Mesenchymal stem cell (in vitro differentiated cells and primary cell): ENCODE measurements around the gene POLD2.

Experiments used
- DNase-seq: peaks from one replicate; pipeline ENCODE4 v3.0.0-alpha.2; 2013
- H2AFZ ChIP-seq: one replicate; pipeline ENCODE4 v1.6.1; 2013; ENCODE audit warnings: low read depth, mild to moderate bottlenecking, control low read depth, inconsistent platforms, low read length, moderate library complexity
- H2AK5ac ChIP-seq: 2 replicates; pipeline ENCODE4 v1.6.1; 2013; ENCODE audit warnings: low read length, moderate library complexity, mild to moderate bottlenecking, inconsistent platforms; ENCODE audit not compliant: severe bottlenecking
- H2BK120ac ChIP-seq: one replicate; pipeline ENCODE4 v1.6.1; 2013; ENCODE audit warnings: low read depth, mild to moderate bottlenecking, inconsistent platforms, low read length, moderate library complexity
- H2BK12ac ChIP-seq, 2 experiments: one replicate each; pipeline ENCODE4 v1.6.1; 2013; ENCODE audit warnings: inconsistent platforms in 2 of 2, low read length in 2 of 2, mild to moderate bottlenecking in 2 of 2, moderate library complexity in 2 of 2, control low read depth in 1 of 2
- H2BK15ac ChIP-seq: one replicate; pipeline ENCODE4 v1.6.1; 2013; ENCODE audit warnings: mild to moderate bottlenecking, low read depth, inconsistent platforms; ENCODE audit not compliant: poor library complexity, severe bottlenecking
- H2BK5ac ChIP-seq: 2 replicates; pipeline ENCODE4 v1.6.1; 2013; ENCODE audit warnings: low read depth, mild to moderate bottlenecking, low read length, control low read depth, inconsistent platforms; ENCODE audit not compliant: poor library complexity, severe bottlenecking
- H3K14ac ChIP-seq, 2 experiments: one replicate each; pipeline ENCODE4 v1.6.1; 2013; ENCODE audit warnings: inconsistent platforms in 2 of 2, low read length in 2 of 2, control low read depth in 1 of 2, mild to moderate bottlenecking in 1 of 2, moderate library complexity in 1 of 2
- H3K18ac ChIP-seq, 2 experiments: one replicate each; pipeline ENCODE4 v1.6.1; 2013; ENCODE audit warnings: inconsistent platforms in 2 of 2, low read length in 2 of 2, control low read depth in 1 of 2, low read depth in 1 of 2, mild to moderate bottlenecking in 1 of 2
- H3K23ac ChIP-seq, 2 experiments: one replicate each; pipeline ENCODE4 v1.6.1; 2013; ENCODE audit warnings: inconsistent platforms in 2 of 2, low read length in 2 of 2, mild to moderate bottlenecking in 2 of 2, moderate library complexity in 2 of 2, control low read depth in 1 of 2
- H3K27ac ChIP-seq: 2 replicates; pipeline ENCODE4 v1.5.1; 2013; ENCODE audit warnings: mild to moderate bottlenecking, moderate library complexity, low read length, control low read depth, inconsistent platforms; ENCODE audit not compliant: poor library complexity, severe bottlenecking
- H3K27me3 ChIP-seq, 2 experiments: 2 replicates each; pipeline versions ENCODE4 v1.6.1 to v1.7.0; 2013; ENCODE audit warnings: low read length in 2 of 2, mild to moderate bottlenecking in 2 of 2, moderate library complexity in 2 of 2, control low read depth in 1 of 2, inconsistent platforms in 1 of 2; ENCODE audit not compliant: control insufficient read depth in 1 of 2, insufficient read depth in 1 of 2
- H3K36me3 ChIP-seq, 2 experiments: 2 replicates each; pipeline versions ENCODE4 v1.6.1 to v1.7.0; 2013; ENCODE audit warnings: low read length in 2 of 2, control low read depth in 1 of 2, inconsistent platforms in 1 of 2, low read depth in 1 of 2, mild to moderate bottlenecking in 1 of 2; ENCODE audit not compliant: insufficient read depth in 2 of 2, control insufficient read depth in 1 of 2
- H3K4ac ChIP-seq, 2 experiments: one replicate each; pipeline ENCODE4 v1.6.1; 2013; ENCODE audit warnings: inconsistent platforms in 2 of 2, low read length in 2 of 2, mild to moderate bottlenecking in 2 of 2, moderate library complexity in 2 of 2, control low read depth in 1 of 2, low read depth in 1 of 2
- H3K4me1 ChIP-seq: 2 replicates; pipeline ENCODE4 v1.6.1; 2013; ENCODE audit warnings: low read depth, low read length, control low read depth; ENCODE audit not compliant: control insufficient read depth, insufficient read depth
- H3K4me2 ChIP-seq: 2 replicates; pipeline ENCODE4 v1.6.1; 2013; ENCODE audit warnings: low read length, mild to moderate bottlenecking, inconsistent platforms; ENCODE audit not compliant: poor library complexity, severe bottlenecking
- H3K4me3 ChIP-seq, 2 experiments: 2 replicates each; pipeline versions ENCODE4 v1.5.1 to v1.7.0; 2013; ENCODE audit warnings: low read length in 2 of 2, mild to moderate bottlenecking in 2 of 2, control low read depth in 1 of 2, low read depth in 1 of 2; ENCODE audit not compliant: insufficient read depth in 1 of 2
- H3K79me1 ChIP-seq: replicated peaks from 2 replicates; pipeline ENCODE4 v1.6.1; 2013; ENCODE audit warnings: mild to moderate bottlenecking, control low read depth, low read length, inconsistent platforms; ENCODE audit not compliant: poor library complexity, severe bottlenecking
- H3K9ac ChIP-seq: 2 replicates; pipeline ENCODE4 v1.7.0; 2013; ENCODE audit warnings: mild to moderate bottlenecking, low read length, moderate library complexity
- H3K9me3 ChIP-seq: 2 replicates; pipeline ENCODE4 v1.7.0; 2013; ENCODE audit warnings: mild to moderate bottlenecking, low read length; ENCODE audit not compliant: control insufficient read depth
- H4K8ac ChIP-seq: one replicate; pipeline ENCODE4 v1.6.1; 2013; ENCODE audit warnings: inconsistent platforms, mild to moderate bottlenecking, low read length, moderate library complexity
- H4K91ac ChIP-seq: one replicate; pipeline ENCODE4 v1.6.1; 2013; ENCODE audit warnings: mild to moderate bottlenecking, low read length, inconsistent platforms
- WGBS: methylation state at CpG from one replicate; pipeline ENCODE4 v1.1.7; 2013; ENCODE audit warnings: mixed read lengths; 5-methylcytosine and 5-hydroxymethylcytosine counted together

The POLD2 gene

GRCh38 chr7:44113764-44114354 lies 9.5 kb downstream of the POLD2 start:
- Histone ChIP-seq H4K91ac (no peak overlapping the region), H3K23ac (no peak overlapping the region), H2BK120ac (no peak overlapping the region), H4K8ac (no peak overlapping the region), H2BK12ac (no peak overlapping the region), H3K9ac (no peak overlapping the region), H3K27ac (no peak overlapping the region), H3K4me1 (peaks cover 24% of the 10 kb centered on the region), H3K79me1 (peaks cover 33% of the 10 kb centered on the region), H2AFZ (no peak overlapping the region), H2BK15ac (no peak overlapping the region), H3K36me3 (peaks cover 89 to 97% of the 10 kb centered on the region in 2 experiments), H3K4me3 (no peak overlapping the region), H3K14ac (no peak overlapping the region), H3K18ac (no peak overlapping the region), H2AK5ac (no peak overlapping the region), H2BK5ac (no peak overlapping the region), H3K4me2 (no peak overlapping the region), H3K4ac (no peak overlapping the region), H3K9me3 (no peaks in the 10 kb centered on the region), H3K27me3 (no peaks in the 10 kb centered on the region)
- no peak for DNase-seq
- 92% methylated on average over 24 of the region's 24 CpGs for WGBS

DNA sequence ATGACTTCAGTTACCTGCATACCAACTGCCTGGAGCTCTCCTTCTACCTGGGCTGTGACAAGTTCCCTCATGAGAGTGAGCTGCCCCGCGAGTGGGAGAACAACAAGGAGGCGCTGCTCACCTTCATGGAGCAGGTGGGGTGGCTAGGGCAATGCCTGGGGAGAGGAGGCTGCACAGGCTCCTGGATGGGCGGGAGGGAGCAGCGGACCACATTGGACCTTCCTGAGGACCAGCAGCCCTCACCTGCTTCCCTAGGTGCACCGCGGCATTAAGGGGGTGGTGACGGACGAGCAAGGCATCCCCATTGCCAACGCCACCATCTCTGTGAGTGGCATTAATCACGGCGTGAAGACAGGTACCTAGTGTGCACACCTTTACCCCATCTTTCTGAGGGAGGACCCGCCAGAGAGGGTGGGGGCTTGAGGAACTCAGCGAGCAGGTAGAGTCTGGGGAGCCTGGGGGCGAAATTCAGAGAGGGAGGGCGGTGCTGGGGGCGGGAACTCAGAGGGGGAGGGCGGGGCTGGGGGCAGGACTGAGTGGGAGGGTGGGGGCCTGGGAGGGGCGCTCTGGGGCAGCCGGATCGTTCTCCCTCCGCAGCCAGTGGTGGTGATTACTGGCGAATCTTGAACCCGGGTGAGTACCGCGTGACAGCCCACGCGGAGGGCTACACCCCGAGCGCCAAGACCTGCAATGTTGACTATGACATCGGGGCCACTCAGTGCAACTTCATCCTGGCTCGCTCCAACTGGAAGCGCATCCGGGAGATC lies 10.2 kb downstream of the POLD2 start:
- Histone ChIP-seq H3K4me1 (peaks cover 31% of the 10 kb centered on the region), H4K91ac (no peak overlapping the region), H2AFZ (no peak overlapping the region), H3K36me3 (peaks cover 93 to 100% of the 10 kb centered on the region in 2 experiments), H2BK12ac (no peak overlapping the region), H3K27ac (no peak overlapping the region), H3K27me3 (no peaks in the 10 kb centered on the region), H3K9ac (no peak overlapping the region), H3K23ac (no peak overlapping the region), H2BK5ac (no peak overlapping the region), H3K4me3 (no peak overlapping the region), H2AK5ac (no peak overlapping the region), H3K4ac (no peak overlapping the region), H3K18ac (no peak overlapping the region), H3K9me3 (no peaks in the 10 kb centered on the region), H2BK120ac (no peak overlapping the region), H2BK15ac (no peak overlapping the region), H4K8ac (no peak overlapping the region), H3K4me2 (no peak overlapping the region), H3K79me1 (peaks cover 35% of the 10 kb centered on the region), H3K14ac (no peak overlapping the region)
- 96% methylated on average over 32 of the region's 34 CpGs for WGBS
- DNase-seq = no peak

DNA sequence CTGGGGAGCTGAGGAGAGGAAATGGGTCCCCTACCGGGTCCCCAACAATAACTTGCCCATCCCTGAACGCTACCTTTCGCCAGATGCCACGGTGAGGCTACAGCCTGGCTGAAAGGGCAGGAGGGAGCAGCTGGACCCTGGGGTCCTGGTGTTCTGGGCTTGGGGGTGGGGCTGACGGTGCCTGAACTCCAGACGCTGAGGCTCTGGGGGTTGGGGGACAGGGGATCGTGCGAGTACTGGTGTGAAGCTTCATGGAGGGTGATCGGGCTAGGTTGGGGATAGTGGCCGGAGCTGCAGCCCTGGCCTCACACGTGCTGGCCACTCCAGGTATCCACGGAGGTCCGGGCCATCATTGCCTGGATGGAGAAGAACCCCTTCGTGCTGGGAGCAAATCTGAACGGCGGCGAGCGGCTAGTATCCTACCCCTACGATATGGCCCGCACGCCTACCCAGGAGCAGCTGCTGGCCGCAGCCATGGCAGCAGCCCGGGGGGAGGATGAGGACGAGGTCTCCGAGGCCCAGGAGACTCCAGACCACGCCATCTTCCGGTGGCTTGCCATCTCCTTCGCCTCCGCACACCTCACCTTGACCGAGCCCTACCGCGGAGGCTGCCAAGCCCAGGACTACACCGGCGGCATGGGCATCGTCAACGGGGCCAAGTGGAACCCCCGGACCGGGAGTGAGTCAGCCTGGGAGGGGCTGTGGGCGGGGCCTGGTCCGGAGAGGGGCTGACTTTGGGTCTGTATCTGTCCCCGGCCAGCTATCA lies 10.9 kb downstream of the POLD2 start:
- Histone ChIP-seq H2AK5ac (no peak overlapping the region), H2BK15ac (no peak overlapping the region), H3K4me3 (no peak overlapping the region), H2BK120ac (no peak overlapping the region), H3K14ac (no peak overlapping the region), H3K4ac (no peak overlapping the region), H3K9me3 (no peaks in the 10 kb centered on the region), H2BK5ac (no peak overlapping the region), H4K8ac (no peak overlapping the region), H3K27me3 (no peaks in the 10 kb centered on the region), H3K9ac (no peak overlapping the region), H3K4me1 (peaks cover 39% of the 10 kb centered on the region), H3K18ac (no peak overlapping the region), H3K27ac (no peak overlapping the region), H2BK12ac (no peak overlapping the region), H3K23ac (no peak overlapping the region), H3K36me3 (peaks cover 90 to 100% of the 10 kb centered on the region in 2 experiments), H3K4me2 (no peak overlapping the region), H3K79me1 (peaks cover 31% of the 10 kb centered on the region), H2AFZ (no peak overlapping the region), H4K91ac (no peak overlapping the region)
- DNase-seq = no peak
- 84% methylated on average over 41 of the region's 41 CpGs for WGBS

GRCh38 chr7:44111761-44112160 lies 11.6 kb downstream of the POLD2 start:
- H2AK5ac ChIP-seq = no peak overlapping the region
- WGBS = 94% methylated on average over 16 of the region's 16 CpGs
- H3K4me2 ChIP-seq = no peak overlapping the region
- H3K36me3 ChIP-seq = peaks cover 90 to 100% of the 10 kb centered on the region in 2 experiments
- no peak overlapping the region for H3K27ac ChIP-seq
- H2BK120ac ChIP-seq = no peak overlapping the region
- no peak overlapping the region for H2BK15ac ChIP-seq
- no peak overlapping the region for H3K9ac ChIP-seq
- no peak overlapping the region for H3K4ac ChIP-seq
- H3K79me1 ChIP-seq = peaks cover 25% of the 10 kb centered on the region
- H3K27me3 ChIP-seq = no peaks in the 10 kb centered on the region
- no peak overlapping the region for H2AFZ ChIP-seq
- no peak overlapping the region for H4K8ac ChIP-seq
- H3K18ac ChIP-seq = no peak overlapping the region
- no peak overlapping the region for H3K14ac ChIP-seq
- H4K91ac ChIP-seq = no peak overlapping the region
- H2BK12ac ChIP-seq = no peak overlapping the region
- no peak overlapping the region for H3K4me3 ChIP-seq
- DNase-seq = no peak
- no peak overlapping the region for H3K23ac ChIP-seq
- H3K9me3 ChIP-seq = no peaks in the 10 kb centered on the region
- no peak overlapping the region for H2BK5ac ChIP-seq
- H3K4me1 ChIP-seq = peaks cover 45% of the 10 kb centered on the region
